ENCODE results near the gene MLXIPL. TPM values are rescaled to one million over a fixed set of nuclear protein-coding genes. Genes with fewer than 3 reads are reported as not detected.
A peak's percentile ranks its signal among the peaks of the same experiment; 100 is the strongest.

The MLXIPL gene
- polyA plus RNA-seq, 1 donor from 2014 or later: 1.8 TPM

DNA sequence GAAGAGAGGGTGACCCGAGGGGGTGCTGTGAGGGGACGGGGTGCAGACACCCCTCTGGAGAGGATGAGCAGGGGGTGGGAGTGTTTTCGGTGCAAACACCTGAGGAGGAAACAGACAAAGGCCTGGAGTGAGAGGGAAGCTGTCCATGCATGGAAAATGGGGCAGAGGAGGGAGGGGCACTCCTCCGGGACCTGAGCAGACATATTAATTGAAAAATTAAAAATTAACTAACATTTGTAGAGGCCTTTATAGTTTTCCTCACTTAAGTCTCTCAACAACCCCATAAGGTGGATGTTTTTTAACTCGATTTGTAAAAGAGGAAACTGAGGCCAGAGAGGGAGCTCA, 44.5 kb upstream of the MLXIPL start:
- H3K27me3 ChIP-seq (ENCODE audit: insufficient read depth, low read depth, low read length): no peaks in the 10 kb centered on the region
- peak overlapping the region; percentile 61 for H2AFZ ChIP-seq (ENCODE audit: low read depth, low read length)
- H3F3A ChIP-seq (ENCODE audit: insufficient read depth, low read length, poor library complexity, severe bottlenecking): no peaks in the 10 kb centered on the region
- peak overlapping the region; percentile 85 for H3K9ac ChIP-seq (ENCODE audit: low read length)
- H3K4me3 ChIP-seq (ENCODE audit: low read length): peak overlapping the region; percentile 71
- H3K9me3 ChIP-seq (ENCODE audit: low read length): no peaks in the 10 kb centered on the region
- no peaks in the 10 kb centered on the region for H4K20me1 ChIP-seq (ENCODE audit: insufficient read depth)
- no peak for TF ChIP-seq MXI1 (conservative IDR thresholded peaks at IDR 0.05; ENCODE audit: poor library complexity, severe bottlenecking)
- no peak for TF ChIP-seq SMC3 (conservative IDR thresholded peaks at IDR 0.05; ENCODE audit: poor library complexity)
- TF ChIP-seq RAD21 (conservative IDR thresholded peaks at IDR 0.05): no peak
- no peak for TF ChIP-seq EP300 (conservative IDR thresholded peaks at IDR 0.05; ENCODE audit: poor library complexity, severe bottlenecking)
- TF ChIP-seq, protein P1, sequence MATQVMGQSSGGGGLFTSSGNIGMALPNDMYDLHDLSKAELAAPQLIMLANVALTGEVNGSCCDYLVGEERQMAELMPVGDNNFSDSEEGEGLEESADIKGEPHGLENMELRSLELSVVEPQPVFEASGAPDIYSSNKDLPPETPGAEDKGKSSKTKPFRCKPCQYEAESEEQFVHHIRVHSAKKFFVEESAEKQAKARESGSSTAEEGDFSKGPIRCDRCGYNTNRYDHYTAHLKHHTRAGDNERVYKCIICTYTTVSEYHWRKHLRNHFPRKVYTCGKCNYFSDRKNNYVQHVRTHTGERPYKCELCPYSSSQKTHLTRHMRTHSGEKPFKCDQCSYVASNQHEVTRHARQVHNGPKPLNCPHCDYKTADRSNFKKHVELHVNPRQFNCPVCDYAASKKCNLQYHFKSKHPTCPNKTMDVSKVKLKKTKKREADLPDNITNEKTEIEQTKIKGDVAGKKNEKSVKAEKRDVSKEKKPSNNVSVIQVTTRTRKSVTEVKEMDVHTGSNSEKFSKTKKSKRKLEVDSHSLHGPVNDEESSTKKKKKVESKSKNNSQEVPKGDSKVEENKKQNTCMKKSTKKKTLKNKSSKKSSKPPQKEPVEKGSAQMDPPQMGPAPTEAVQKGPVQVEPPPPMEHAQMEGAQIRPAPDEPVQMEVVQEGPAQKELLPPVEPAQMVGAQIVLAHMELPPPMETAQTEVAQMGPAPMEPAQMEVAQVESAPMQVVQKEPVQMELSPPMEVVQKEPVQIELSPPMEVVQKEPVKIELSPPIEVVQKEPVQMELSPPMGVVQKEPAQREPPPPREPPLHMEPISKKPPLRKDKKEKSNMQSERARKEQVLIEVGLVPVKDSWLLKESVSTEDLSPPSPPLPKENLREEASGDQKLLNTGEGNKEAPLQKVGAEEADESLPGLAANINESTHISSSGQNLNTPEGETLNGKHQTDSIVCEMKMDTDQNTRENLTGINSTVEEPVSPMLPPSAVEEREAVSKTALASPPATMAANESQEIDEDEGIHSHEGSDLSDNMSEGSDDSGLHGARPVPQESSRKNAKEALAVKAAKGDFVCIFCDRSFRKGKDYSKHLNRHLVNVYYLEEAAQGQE (IDR thresholded peaks at IDR 0.05; ENCODE audit: borderline replicate concordance): no peak
- TF ChIP-seq EZH2 (IDR thresholded peaks at IDR 0.05; ENCODE audit: borderline replicate concordance, insufficient read depth, low read length, poor library complexity, severe bottlenecking): no peak
- TF ChIP-seq TAF1 (IDR thresholded peaks at IDR 0.05; ENCODE audit: low read depth): no peak
- TF ChIP-seq, protein P2, sequence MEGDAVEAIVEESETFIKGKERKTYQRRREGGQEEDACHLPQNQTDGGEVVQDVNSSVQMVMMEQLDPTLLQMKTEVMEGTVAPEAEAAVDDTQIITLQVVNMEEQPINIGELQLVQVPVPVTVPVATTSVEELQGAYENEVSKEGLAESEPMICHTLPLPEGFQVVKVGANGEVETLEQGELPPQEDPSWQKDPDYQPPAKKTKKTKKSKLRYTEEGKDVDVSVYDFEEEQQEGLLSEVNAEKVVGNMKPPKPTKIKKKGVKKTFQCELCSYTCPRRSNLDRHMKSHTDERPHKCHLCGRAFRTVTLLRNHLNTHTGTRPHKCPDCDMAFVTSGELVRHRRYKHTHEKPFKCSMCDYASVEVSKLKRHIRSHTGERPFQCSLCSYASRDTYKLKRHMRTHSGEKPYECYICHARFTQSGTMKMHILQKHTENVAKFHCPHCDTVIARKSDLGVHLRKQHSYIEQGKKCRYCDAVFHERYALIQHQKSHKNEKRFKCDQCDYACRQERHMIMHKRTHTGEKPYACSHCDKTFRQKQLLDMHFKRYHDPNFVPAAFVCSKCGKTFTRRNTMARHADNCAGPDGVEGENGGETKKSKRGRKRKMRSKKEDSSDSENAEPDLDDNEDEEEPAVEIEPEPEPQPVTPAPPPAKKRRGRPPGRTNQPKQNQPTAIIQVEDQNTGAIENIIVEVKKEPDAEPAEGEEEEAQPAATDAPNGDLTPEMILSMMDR (IDR thresholded peaks at IDR 0.05; ENCODE audit: poor library complexity, severe bottlenecking): no peak
- TF ChIP-seq POLR2AphosphoS5 (IDR thresholded peaks at IDR 0.05): no peak
- no peaks in the 10 kb centered on the region for H3K9me2 ChIP-seq (ENCODE audit: insufficient read depth, low read length)
- H3K36me3 ChIP-seq (ENCODE audit: insufficient read depth, low read length): no peaks in the 10 kb centered on the region
- H3K79me2 ChIP-seq (replicated peaks; ENCODE audit: insufficient read depth, low read length): peaks cover 18% of the 10 kb centered on the region
- peak overlapping the region; percentile 35 for H3K4me2 ChIP-seq (ENCODE audit: low read length)
- H3K27ac ChIP-seq (ENCODE audit: low read length): peak overlapping the region; percentile 72

DNA sequence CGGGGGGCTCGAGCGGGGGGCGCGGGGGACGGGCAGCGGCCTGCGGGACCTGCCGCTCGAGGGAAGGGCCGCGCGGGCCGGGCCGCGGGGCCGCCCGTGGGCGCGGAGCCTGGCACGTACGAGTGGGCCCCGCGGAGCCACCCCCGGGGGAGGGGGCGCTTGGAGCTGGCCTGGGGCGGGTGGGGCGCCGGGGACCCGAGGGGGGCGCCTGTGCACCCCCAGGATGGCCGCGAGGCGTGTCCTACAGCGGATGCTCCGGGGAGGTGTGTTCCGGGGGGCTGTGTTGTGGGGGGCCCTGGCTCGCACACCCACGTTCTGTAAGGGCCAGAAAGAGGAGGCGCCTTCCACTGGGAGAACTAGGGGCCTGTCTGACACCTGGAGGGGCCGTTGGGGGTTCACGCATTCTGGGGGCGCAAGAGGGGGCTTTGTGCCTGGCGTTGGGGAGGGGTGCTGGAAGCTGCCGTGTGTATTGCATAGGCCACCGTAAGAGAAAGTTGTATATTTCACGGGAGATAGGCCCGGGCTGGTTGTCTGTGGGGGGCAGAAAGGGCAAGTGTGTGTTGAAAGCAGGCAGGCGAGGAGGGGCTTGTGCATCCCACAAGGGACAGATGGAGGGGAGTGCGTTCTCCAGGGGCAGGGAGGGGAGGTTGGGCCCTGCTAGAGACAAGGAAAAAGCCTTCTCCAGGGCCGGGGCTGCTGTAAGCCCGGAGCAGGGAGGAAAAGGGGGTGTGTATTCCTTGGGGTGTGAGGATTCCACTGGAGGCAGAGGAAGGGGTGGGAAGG, 44.0 kb upstream of the MLXIPL start:
- H3K9me3 ChIP-seq (ENCODE audit: low read length): no peaks in the 10 kb centered on the region
- H3K36me3 ChIP-seq (ENCODE audit: insufficient read depth, low read length): no peaks in the 10 kb centered on the region
- H2AFZ ChIP-seq (ENCODE audit: low read depth, low read length): peak overlapping the region; percentile 61
- H3K27ac ChIP-seq (ENCODE audit: low read length): peak overlapping the region; percentile 72
- H3K9me2 ChIP-seq (ENCODE audit: insufficient read depth, low read length): no peaks in the 10 kb centered on the region
- no peaks in the 10 kb centered on the region for H3F3A ChIP-seq (ENCODE audit: insufficient read depth, low read length, poor library complexity, severe bottlenecking)
- H3K4me3 ChIP-seq (ENCODE audit: low read length): peak overlapping the region; percentile 71
- H3K27me3 ChIP-seq (ENCODE audit: insufficient read depth, low read depth, low read length): no peaks in the 10 kb centered on the region
- H3K4me2 ChIP-seq (ENCODE audit: low read length): peak overlapping the region; percentile 35
- TF ChIP-seq EZH2 (IDR thresholded peaks at IDR 0.05; ENCODE audit: borderline replicate concordance, insufficient read depth, low read length, poor library complexity, severe bottlenecking) (no peak), SMC3 (conservative IDR thresholded peaks at IDR 0.05; ENCODE audit: poor library complexity) (no peak), POLR2AphosphoS5 (IDR thresholded peaks at IDR 0.05) (peak; percentile 31), MXI1 (conservative IDR thresholded peaks at IDR 0.05; ENCODE audit: poor library complexity, severe bottlenecking) (no peak), TAF1 (IDR thresholded peaks at IDR 0.05; ENCODE audit: low read depth) (peak; percentile 66), RAD21 (conservative IDR thresholded peaks at IDR 0.05) (no peak)
- TF ChIP-seq, protein P1 (IDR thresholded peaks at IDR 0.05; ENCODE audit: borderline replicate concordance): peak; percentile 30
- TF ChIP-seq, protein P2 (IDR thresholded peaks at IDR 0.05; ENCODE audit: poor library complexity, severe bottlenecking): no peak
- no peaks in the 10 kb centered on the region for H4K20me1 ChIP-seq (ENCODE audit: insufficient read depth)
- H3K9ac ChIP-seq (ENCODE audit: low read length): peak overlapping the region; percentile 85
- peaks cover 18% of the 10 kb centered on the region for H3K79me2 ChIP-seq (replicated peaks; ENCODE audit: insufficient read depth, low read length)

All from neural cell (in vitro differentiated cells).